ENCODE data around the gene HOXC11.

Gene HOXC11

DNA sequence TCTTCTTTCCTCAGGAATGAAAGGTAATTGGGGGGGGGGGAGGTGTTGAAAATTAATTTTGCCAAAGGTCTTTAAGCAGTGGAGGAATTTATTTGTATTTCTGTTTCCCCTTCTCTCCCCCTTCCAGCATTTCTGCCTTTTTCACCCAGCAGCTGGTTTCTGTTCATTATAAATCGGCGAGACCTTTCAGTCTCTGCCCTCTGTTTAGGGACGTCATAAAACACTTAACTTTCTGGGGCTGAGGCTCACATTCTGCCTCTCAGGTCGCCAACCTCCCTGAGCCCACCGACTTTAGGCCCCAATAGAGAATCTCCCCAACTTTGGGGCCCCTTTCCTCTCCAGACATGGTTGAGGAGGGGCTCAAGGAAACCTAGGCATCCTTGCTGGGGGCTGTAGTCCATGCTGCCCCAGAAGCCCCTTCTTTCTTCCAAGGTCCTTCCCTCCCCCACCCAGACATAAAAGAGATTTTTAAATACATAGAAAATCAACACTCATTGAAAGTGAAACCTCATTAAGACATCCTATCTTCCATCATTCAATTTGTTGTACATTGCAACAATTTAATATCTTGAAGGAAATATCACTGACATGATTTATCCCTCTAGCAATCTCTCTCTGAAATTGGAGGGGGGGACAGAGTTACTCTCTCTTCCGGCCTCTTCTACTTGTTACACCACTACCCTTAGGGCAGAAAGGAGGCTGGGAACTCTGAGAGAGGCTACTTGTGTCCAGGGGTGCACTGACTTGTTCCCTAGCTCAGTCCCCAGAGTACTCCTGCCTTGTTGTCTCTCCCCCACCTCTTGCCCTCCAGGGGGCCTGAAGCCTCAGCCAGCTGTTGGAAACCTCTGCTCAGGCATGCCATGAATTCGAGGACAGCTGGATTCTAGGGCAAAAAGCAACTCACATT, 52.8 kb downstream of the HOXC11 start:
- DNase-seq: no peak

DNA sequence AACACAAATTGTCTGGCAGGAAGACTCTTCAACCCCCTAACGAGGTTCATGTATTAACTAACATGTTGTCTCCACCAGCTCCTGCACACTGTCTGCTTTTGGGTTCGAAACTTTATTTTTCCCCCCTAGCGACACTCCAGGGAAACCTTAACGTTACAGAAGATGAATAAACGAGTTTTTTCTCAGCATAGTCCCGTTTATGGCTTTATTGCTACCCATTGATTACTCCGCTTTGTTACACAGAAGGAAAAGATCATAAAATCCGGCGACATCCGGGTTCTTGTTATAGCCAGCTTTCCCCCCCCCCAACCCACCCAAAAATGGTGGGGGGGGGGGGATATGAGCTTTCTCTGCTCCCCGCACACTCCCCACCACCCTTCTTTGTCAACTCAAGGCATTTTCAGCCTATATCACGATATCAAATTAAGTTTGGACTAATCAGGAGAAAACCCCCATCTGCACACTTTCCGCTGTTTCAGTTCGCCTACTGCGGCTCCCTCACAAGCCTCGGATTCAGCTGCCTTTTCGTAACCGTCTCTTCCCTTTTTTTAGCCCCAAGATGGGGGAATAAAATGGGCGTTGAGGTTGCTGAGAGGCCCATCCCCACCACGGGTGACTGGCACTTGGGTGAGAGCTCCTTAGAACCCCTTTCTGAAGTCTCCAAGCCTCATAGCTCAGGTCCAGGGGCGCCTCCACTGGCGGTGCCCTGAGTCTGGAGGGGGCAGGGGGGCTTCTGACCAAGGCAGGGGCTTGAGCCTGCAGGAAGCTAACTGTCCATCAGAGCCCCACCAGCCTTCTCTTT, 53.9 kb downstream of the HOXC11 start:
- no peak for DNase-seq

All from NCI-H1417 (cell line).